GM21515 (cell line): ENCODE data around the gene CD6.

Experiments used
- ATAC-seq: cut with Tn5 transposase; IDR thresholded peaks from one replicate; pipeline ENCODE4 v1.9.1; 2021; ENCODE audit not compliant: unreplicated experiment

Gene CD6

DNA sequence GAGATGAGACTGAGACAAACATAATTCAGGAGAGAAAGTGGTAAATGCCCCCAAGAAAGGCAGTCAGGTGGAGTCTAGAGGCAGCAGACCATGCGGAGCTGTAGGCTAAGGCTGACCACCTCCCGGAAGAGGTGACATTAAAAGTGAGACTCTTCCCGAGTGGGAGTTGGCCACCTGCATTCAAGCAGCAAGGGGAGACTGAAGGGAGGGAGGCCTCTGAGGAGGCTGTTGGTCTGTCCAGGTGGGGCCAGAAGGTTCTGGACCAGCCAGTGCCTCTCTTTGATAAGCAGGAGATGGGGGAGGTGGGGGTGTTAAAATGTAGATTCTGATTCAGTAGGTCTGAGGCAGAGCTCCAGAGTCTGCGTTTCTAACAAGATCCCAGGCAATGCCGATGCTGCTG, 37.5 kb downstream of the CD6 start:
- ATAC-seq, result no peak

DNA sequence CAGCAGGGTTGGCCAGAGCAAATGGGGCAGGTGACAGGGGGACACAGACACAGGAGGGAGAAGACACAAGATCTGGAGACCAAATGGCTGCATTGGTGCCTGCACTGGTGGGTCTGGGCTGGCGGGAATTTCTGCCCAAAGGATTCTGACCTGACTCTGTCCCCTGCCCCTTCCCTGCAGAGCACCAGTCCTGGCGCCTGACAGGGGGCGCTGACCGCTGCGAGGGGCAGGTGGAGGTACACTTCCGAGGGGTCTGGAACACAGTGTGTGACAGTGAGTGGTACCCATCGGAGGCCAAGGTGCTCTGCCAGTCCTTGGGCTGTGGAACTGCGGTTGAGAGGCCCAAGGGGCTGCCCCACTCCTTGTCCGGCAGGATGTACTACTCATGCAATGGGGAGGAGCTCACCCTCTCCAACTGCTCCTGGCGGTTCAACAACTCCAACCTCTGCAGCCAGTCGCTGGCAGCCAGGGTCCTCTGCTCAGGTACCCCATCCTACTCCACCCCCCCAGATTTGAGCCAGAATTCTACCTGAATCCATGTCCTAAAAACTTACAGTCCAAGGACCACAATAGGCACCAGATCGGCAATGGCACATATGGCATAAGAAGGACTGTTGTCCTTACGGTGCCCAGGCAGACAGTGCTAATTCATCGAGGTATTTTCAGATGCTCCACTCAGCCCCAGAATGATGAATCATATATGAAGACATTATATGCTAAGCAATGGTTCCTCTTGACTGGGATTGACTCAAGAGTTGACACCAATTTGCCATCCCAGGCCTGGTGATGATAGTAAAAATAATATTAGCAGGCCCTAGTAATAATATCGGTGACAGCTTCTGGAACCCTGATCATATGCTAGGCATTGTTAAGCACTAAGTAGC, 38.2 kb downstream of the CD6 start:
- no peak for ATAC-seq

DNA sequence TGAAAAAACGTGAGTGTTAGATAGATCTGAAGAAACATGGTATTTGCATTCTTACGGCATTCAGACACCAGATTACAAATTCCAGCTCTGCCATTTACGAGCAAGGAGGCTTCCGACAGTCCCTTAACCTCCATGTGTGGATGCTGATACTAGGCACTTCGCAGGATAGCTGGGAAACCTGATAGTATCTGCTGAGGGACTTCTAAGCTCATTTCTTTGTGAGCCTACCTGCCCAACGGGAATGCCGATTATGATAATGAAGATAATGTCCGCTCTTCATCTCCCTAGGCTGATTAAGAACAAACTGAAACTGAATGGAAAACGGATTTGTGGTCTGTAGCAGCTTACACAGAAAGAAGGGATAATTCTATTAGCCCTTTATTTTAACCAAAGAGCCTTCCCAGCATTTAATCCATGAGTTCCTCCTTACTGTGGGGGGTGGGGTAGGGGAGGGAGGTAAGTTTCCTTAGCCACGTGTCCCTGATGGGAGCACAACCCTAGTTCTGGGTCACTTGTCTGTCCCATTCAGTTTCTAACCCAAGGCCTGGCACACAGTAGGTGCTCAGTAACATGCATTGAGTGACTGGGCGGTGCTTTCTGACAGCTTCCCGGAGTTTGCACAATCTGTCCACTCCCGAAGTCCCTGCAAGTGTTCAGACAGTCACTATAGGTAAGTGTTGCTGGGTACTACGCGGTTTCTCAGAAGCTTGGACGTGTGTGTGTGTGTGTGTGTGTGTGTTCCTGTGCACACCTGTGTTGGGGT, 39.2 kb downstream of the CD6 start:
- ATAC-seq, result no peak

DNA sequence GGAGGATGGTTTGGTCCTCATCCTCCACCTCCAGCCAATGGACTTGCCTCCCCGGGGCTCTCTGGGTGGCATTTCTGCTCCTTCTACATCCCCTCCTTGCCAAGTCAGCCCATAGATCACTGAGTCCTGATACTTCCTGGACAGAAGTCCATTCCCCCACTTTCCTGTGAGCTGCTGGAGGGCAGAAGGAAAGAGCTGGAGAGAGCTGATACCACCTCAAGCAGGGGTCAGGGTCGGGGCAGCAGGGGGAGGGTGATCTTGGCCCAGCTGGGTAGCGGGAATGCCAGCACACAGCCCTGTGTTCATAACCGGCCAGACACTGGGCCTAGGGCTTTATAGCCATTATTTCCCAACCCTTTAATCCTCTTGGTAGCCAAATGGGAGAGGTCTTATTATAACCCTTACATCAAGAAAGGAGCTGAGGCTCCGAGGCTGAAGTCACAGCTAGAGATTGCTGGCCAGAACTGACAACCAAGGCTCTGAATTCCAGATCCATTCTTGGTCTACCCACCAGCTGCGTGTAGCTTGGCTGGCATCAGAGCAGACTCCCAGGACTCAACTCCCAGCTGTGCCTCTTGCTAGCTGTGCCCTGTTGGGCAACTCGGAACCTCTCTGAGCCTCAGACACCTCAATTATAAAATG, 39.9 kb downstream of the CD6 start:
- no peak for ATAC-seq

DNA sequence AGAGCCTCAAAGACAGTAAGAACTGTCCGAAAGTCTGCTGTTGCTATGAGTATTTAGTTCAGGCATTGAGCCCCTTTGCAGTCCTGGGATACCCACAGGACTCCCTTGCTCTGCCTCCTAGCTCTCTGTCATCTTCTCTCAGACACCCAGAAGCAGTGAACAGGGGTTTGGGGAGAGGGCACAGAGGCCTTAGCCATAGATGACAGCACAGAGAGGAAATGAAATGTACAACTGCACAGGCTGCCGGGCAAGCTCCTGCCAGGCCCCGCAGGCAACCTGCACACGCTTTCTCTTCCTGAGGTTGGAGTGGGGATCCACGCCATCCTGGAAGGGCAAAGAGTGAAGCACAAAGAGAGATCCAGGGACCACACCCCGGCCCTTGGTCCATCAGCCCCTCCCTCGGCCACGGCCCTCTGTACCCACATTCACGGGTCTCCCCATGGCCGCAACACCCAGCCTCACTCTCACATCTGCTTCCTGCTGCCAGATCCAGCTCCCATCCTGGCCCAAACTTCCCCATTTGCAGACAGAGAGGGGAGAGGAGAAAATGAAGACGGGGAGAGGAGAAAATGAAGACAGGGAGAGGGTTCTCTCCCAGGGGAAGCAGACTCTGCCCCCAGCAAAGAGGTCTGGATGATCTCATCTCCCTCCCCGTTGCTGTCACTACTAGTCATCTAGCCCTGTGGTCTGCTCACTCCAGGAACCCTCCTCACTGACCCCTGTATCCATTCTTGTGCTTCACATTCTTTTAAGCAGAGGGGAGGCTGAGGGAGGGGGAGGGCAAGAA, 40.7 kb downstream of the CD6 start:
- ATAC-seq, result no peak

DNA sequence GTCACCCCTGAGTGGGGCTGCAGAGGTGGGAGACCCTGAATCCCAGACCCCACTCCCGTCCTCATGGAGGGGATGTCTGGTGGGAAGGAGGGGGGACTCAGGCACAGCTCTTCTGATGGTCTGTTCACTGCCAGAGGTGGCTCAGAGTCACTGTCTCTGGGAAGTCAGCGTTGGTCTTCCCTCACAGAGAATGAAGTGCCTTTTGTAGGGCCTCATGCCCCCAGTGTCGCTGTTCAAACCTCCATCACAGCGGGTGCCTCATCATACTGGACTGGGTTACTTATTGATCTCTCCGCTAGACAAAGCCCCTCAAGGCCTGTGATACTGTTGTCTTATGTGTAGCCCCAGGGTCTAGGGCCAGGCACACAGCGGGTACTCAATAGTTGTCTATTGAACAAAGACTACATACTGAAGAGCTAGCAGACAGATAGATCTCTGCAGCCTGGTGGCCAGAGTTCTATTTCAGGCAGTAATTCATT, 41.3 kb downstream of the CD6 start:
- no peak for ATAC-seq

DNA sequence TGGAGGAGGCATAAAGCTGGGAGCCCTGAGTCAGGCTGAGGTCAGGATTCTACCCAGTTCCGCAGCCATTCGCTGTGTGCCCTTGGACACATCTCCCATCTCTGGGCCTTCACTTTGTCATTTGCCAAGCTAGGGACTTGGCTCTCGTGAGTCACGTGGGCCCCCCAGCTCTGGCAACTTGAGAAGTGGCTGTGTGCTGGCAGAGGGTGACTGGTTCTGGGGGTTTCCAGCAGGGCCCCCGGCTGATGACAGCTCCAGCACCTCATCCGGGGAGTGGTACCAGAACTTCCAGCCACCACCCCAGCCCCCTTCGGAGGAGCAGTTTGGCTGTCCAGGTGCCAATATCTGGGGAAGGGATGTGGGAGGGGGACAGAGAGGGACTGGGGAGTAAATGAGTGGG, 46.6 kb downstream of the CD6 start:
- no peak for ATAC-seq

DNA sequence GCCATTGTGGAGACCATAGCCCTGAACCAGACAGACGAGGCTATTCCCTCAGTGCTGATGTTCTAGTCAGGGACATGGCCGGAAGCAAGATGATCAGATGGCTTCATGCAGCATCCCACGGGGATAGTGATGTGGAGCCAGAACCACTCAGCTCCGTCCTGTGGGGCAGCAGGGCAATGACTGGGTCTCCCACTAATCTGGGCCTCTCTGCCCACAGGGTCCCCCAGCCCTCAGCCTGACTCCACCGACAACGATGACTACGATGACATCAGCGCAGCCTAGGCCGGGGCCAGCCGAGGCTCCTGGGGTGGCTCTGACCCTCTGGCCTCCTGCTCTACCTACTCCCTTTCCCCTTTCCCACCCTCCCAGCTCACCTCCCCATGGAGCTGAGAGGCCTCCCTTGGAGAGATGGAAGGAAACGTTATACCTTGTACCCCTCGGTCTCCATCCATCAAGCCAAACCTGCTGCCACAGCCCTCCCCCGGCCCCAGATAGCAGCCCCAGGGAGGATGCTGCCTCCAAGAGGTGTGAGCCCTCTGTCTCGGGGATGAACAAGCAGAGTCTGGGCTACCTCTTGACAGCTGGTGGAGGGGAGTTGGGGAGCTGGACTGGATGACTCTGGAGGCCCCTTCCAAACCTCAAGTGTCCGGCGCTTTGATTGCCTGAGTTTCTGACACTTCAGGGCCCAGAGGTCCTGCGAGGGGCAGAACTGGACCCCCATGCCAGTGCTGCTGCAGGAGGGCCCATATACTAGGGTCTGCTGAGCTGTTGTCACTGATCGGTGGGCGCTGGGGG, 47.8 kb downstream of the CD6 start:
- ATAC-seq, result no peak

DNA sequence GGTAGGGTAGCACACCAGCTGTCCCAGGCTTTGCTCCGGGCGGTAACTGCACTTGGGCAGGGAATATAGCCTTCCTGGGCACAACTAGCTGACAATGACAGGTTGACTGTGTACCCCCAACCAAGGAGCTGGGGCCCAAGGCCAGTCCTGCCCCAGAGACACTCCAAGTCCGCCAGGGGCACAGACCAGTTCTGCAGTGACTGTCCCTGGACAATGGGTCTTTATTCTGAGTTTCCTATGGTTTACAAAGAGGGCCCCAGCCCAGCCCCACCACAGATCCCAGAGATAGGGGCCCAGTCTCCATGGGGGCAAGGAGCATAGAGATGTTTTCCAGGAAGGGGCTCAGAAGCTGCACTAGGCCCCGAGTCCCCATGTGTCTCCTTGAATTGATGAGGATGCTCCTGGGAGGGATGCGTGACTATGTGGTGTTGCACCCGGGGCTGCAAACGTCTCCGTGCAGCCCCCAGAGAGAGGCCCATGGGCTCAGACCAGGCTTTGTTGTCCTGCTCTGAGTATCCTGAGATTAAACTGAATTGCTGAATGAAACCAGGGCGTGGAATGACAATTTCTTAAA, 48.4 kb downstream of the CD6 start:
- no peak for ATAC-seq

DNA sequence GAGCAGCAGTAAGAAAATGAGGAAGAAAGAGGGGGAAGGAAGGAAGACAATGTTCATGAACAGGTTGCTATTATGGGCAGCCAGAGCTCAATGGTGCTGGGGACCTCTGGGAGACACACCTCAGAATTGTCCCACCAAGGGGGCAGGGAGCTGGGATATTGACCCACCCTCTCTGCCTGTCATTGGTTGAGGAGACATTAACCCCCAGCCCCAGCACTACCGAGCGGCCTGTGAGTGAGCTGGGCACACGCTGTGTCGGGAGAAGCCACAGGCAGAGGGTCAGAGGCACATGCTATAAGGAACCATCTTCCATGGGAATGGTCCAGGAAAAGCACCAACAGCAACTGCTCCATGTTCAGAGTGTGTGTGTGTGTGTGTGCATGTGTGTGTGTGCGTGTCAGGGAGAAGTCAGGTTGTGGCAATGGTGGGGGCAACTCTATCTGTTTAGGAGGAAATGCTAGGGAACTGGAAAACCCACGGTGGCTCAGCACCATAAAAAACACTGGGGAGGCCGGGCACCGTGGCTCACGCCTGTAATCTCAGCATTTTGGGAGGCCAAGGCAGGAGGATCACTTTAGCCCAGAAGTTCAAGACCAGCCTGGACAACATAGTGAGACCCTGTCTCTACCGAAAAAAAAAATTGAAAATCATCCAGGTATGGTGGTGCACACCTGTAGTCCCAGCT, 49.2 kb downstream of the CD6 start:
- ATAC-seq, result no peak

DNA sequence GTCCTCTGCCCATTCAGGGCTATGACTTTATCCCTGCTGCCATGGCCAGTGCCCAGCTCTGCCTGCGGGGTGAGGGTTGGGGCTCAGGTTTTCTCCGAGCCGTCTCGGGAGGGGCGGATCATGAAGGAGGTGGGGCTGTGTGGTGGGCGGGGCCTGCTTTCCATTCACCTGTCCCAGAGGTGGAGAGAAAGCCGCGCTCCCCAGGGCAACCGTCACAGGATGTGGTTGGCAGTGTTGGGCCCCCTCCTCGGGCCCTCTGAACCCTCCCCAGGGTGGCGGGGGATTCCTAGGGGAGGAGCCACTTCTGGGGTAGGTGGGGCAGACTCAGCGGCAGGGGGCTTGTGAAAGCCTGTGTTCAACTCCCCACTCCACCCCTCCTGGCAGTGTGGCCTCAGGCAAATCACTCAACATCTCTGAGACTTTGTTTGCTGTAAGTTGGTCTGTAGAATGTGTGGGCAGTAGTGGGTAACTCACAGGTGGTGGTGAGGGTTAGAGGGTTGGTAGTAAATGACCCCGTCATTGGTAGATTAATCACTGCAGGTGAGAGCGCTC, 50.3 kb downstream of the CD6 start:
- no peak for ATAC-seq

DNA sequence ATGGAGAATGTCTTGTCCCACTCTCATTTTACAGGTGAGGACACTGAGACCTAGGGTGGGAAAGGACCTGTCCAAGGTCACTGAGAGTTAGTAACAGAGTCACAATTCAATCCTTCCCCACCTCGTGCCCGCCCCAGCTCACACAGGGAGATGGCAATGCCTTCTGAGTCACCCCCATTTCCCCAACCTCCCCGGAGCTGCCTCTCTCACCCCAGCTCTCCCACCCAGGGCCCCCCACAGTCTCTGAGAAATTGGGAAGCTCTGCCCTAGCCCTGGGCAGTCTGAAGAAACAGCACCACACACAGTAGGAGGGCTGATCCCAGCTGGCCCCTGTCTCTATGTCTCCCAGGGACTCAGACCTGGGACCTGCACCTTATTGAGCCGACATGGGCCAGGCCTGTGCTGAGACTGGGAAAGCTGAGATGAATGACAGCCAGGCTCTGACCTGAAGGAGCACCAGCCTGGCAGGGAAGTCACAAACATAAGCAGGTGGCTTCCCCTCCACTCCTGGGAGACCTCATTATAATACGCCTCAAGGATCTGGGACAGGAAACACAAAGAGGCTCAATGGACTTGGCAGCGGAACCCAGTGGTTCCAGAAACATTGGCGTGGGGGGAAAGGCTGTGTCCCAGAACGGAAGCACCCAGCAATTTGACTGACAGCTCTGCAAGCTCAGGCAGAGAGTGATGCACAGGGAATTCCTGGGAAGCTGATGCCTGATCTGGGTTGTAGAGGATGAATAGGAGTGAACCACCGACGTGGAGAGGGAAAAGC, 51.0 kb downstream of the CD6 start:
- no peak for ATAC-seq

DNA sequence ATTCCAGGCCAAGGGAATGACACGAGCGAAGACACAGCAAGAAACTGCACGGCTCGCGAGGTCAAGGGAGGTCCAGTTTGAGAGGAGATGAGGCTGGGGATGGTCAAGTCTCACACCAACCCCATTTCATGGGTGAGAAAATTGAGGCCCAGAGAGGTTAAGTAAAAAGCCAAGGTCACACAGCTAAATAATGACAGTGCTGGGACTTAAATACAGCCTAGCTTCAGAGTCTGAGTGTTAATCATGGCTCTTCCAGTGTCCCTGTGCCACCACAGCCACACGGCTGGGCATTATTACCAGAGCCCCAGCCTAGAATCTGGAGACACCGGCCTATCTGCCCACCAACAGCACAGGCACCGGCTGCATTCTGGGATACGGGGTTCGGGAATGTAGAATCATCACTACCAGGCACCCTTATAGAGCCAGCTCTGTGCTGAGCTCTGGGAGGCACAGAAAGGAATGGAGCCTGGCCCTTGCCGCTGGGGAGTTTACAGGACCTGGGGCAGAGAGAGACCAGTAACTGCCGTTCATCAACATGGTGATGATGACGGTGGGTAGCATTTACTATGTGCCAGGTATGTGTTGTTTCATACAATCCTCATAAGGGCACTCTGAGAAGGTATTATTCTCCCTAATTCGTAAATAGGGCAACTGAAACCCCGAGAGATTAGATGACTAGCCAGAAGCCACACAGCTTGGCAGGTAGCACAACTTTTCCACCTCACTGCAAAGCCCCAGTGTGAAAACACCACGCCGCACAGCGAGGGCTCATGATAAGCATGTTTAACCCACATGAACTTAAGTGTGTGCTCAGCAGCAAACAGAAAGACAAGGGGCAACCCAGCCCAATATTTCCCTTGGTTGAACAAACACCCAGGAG, 51.8 kb downstream of the CD6 start:
- ATAC-seq, result no peak

DNA sequence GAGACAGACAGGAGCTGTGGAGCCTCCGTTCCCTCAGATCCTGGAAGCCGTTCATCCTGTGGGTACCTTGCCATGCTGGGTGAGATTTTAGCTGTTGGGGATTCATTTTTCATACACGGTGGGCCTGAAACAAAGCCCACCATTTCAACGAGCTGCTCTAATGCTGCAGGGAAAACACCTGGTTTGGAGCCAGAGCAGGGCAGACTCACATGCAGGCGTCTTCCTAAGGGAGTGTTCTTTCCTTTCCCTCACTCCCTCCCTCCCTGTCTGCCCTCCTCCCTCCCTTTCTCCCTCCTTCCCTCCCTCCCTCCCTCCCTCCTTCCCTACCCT, 52.5 kb downstream of the CD6 start:
- no peak for ATAC-seq

DNA sequence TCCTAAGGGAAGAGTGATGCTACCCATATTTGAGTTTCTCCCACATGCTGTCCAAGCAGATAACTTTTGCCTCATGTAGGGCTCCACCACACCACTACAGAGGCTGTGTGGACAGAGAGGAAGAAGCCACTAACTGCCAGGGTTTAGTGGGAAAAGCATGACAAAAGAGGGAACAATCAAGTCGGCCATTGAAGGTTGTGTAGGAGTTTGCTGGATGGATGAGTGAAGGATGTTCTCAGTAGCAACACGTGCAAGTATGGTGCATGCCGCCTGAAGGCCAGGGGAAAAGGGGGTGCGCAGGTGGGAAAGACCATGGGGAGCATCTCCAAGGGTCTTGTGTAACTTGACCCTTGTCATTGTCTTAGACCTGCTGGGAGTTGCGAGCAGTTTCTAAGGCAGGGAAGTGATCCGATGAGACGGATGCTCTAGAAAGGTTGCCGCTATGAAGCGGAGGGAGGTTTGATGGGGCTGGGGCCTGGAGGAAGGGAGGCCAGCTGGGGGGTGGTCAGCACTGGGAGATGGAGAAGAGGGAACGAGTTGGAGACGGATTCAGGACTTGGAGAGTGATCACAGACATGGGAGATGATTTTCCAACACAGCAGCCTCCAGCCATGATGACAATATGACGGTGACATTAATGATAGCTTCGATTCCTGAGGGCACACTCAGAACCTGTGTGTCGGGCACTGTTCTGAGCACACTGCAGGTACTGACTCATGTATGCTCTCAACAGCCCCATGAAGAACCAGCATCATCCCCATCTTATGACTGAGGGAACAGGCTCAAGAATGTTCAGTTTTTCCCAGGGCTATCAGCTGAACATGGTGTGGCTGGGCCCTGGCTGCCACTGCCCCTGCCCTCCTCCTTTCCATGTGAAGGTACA, 53.7 kb downstream of the CD6 start:
- no peak for ATAC-seq

DNA sequence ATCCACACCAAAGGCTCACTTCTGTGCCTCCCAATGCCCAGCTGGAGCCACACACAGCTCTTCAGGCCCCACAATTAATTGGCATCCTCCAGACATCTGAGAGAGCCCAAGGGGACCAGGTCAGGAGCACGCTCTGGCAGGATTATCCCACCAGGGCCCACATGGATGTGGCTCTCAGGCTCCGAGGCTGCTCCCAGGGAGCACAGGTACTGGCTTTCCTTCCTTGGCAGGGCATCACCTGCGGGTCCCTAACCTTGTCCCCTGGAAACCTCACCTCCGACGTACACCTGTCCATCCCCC, 54.3 kb downstream of the CD6 start:
- no peak for ATAC-seq
